NB4 (cell line): ENCODE measurements around the gene OR7A10.

Source experiments
- DNase-seq: peaks from one replicate; pipeline ENCODE4 v3.0.0; 2010; ENCODE audit warnings: low read depth
- H3K4me3 ChIP-seq: one replicate; pipeline ENCODE4 v1.5.1; 2011; ENCODE audit warnings: mild to moderate bottlenecking, low read depth, low read length, moderate library complexity
- CTCF ChIP-seq: IDR thresholded peaks from one replicate; pipeline ENCODE4 v1.5.1; 2012; ENCODE audit warnings: low read depth, low read length
- MAX ChIP-seq: IDR thresholded peaks from 2 replicates; pipeline ENCODE4 v1.6.1; 2011; ENCODE audit warnings: low read depth, low read length
- MYC ChIP-seq: IDR thresholded peaks from 2 replicates; pipeline ENCODE4 v1.6.1; 2011; ENCODE audit warnings: low read depth, low read length
- POLR2A ChIP-seq: IDR thresholded peaks from 2 replicates; pipeline ENCODE4 v1.6.1; 2011; ENCODE audit warnings: mild to moderate bottlenecking; ENCODE audit not compliant: insufficient read length; ENCODE audit errors: extremely low read depth

Gene OR7A10

GRCh38 chr19:14848822-14849221, at the start of gene OR7A10:
Gene OR7A10, minus strand, starts transcription at chr19:14848922. Its CDS starts 7,045 bp downstream, at chr19:14841877.
- no peak for DNase-seq
- no peak within 1 kb of the TSS for H3K4me3 ChIP-seq
- TF ChIP-seq POLR2A (no peak), MYC (no peak), MAX (no peak), CTCF (no peak)

GRCh38 chr19:14890643-14891379, 42.1 kb upstream of the OR7A10 start:
- H3K4me3 ChIP-seq = no peak overlapping the region
- TF ChIP-seq MAX = 0 out of 2 replicates have a peak, but pooled peaks have one; percentile 25
- no peak for TF ChIP-seq CTCF
- no peak for DNase-seq

- H3K4me3 ChIP-seq = no peak overlapping the region
- no peak for DNase-seq
- TF ChIP-seq MAX = no peak
- TF ChIP-seq MYC = peak; percentile 37; the same call in 1 of the 2 replicates
- TF ChIP-seq CTCF = no peak
- no peak for TF ChIP-seq POLR2A
These were observed 41.4 kb upstream of the OR7A10 start for GRCh38 chr19:14889994-14890642.

- DNase-seq = no peak
- H3K4me3 ChIP-seq = no peak within 1 kb of the TSS
- TF ChIP-seq MAX = no peak
These were observed 37.3 kb upstream of the OR7A10 start, which contains the start of gene OR7A17 for GRCh38 chr19:14886032-14886431. Gene OR7A17, minus strand, starts transcription at chr19:14886132. Its CDS starts 4,777 bp downstream, at chr19:14881355.

GRCh38 chr19:14871619-14872230, 23.0 kb upstream of the OR7A10 start:
- no peak overlapping the region for H3K4me3 ChIP-seq
- TF ChIP-seq MAX = no peak
- no peak for TF ChIP-seq POLR2A
- no peak for TF ChIP-seq CTCF
- no peak for TF ChIP-seq MYC
- DNase-seq = peak; percentile 79

- no peak overlapping the region for H3K4me3 ChIP-seq
- DNase-seq = no peak
- TF ChIP-seq MYC (no peak), POLR2A (no peak), MAX (no peak), CTCF (no peak)
These were observed 19.8 kb upstream of the OR7A10 start for GRCh38 chr19:14868497-14868896.
